Measurements from ENCODE around the gene CHCHD6.

DNA sequence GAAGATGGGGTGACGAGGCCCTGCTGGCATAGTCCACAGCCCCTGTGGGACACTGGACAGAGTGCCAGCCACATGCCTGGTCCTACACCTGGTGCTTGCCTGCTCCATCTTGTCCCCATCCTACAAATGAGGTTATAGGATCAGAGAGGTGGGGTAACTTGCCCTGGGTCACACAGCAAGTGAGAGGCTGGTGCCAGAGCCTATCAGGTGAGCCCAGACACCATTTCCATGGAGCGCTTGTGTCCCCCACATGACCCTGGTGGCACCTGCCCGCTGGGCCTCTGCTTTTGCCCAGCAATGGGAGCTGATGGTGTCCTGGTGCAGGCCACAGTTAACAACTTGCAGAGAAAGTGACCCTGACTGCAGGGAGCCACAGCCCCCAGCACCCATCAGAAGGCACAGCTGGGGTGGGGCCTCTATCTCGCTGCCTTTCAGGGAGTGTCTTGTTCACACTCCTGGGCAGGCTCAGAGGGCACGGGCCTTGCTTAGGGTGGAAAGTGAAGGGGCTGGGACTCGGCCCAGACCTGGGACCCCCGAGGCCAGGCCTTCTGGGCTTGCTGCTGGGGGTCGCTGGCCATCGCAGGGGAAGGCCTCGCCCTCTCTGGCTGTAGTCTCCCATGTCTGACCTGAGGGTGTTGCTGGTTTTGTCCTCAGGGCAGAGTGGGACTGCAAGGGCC lies 286.1 kb downstream of the CHCHD6 start:
- TF ChIP-seq EZH2 (IDR thresholded peaks at IDR 0.05): no peak
- no peak for TF ChIP-seq FOXP2 (optimal IDR thresholded peaks at IDR 0.05; ENCODE audit: control extremely low read depth, extremely low read length, insufficient read depth)
- no peak for TF ChIP-seq POLR2AphosphoS5 (IDR thresholded peaks at IDR 0.05; ENCODE audit: borderline replicate concordance, low read depth, low read length)

Data from SK-N-MC (cell line).